Stimulated activated CD8-positive, alpha-beta memory T cell treated with anti-CD3 and anti-CD28 coated beads, Interleukin-7, amount 100 ng/mL, for 4 hours (primary cell): ENCODE measurements around the gene MAML3.
"Not testable (repeated sequence)": the region's sequence is repeated elsewhere in the genome, so short reads cannot be mapped to it uniquely, and the experiment has no call there.

Experiments
- DNase-seq, 2 donors: peaks; one replicate each; pipeline ENCODE4 v3.0.0-alpha.2; 2020; ENCODE audit warnings: low read depth in 2 of 2

Gene MAML3

GRCh38 chr4:139726615-139727014, 427.4 kb downstream of the MAML3 start:
- no peak for DNase-seq

- no peak for DNase-seq
Observed at GRCh38 chr4:139725236-139725635, 428.7 kb downstream of the MAML3 start.

GRCh38 chr4:139721789-139722188, 432.2 kb downstream of the MAML3 start:
- no peak for DNase-seq

- DNase-seq: no peak
Observed at GRCh38 chr4:139720806-139721205, 433.2 kb downstream of the MAML3 start.

GRCh38 chr4:139719381-139720101, 434.4 kb downstream of the MAML3 start:
- DNase-seq: no peak

GRCh38 chr4:139718833-139719232, 435.2 kb downstream of the MAML3 start:
- DNase-seq: no peak

GRCh38 chr4:139718358-139718757, 435.6 kb downstream of the MAML3 start:
- DNase-seq: no peak

- DNase-seq: no peak
Observed at GRCh38 chr4:139715746-139716391, 438.1 kb downstream of the MAML3 start.

- DNase-seq: no peak
Observed at GRCh38 chr4:139712882-139713281, 441.1 kb downstream of the MAML3 start.

GRCh38 chr4:139711461-139711860, 442.5 kb downstream of the MAML3 start:
- no peak for DNase-seq

- DNase-seq: no peak
Observed at GRCh38 chr4:139710073-139710472, 443.9 kb downstream of the MAML3 start.

- no peak for DNase-seq
Observed at GRCh38 chr4:139709660-139710059, 444.3 kb downstream of the MAML3 start.

- DNase-seq: no peak
Observed at GRCh38 chr4:139704915-139705485, 449.0 kb downstream of the MAML3 start.

GRCh38 chr4:139700568-139700967, 453.4 kb downstream of the MAML3 start:
- DNase-seq: no peak

GRCh38 chr4:139698167-139698925, 455.6 kb downstream of the MAML3 start:
- DNase-seq: not testable (repeated sequence)

- DNase-seq: no peak
Observed at GRCh38 chr4:139696491-139696890, 457.5 kb downstream of the MAML3 start.

GRCh38 chr4:139694522-139695107, 459.4 kb downstream of the MAML3 start:
- no peak for DNase-seq

- DNase-seq: no peak
Observed at GRCh38 chr4:139692309-139693012, 461.5 kb downstream of the MAML3 start.

- DNase-seq: no peak
Observed at GRCh38 chr4:139690419-139690818, 463.6 kb downstream of the MAML3 start.

- no peak for DNase-seq
Observed at GRCh38 chr4:139689093-139689722, 464.8 kb downstream of the MAML3 start.

- no peak for DNase-seq
Observed at GRCh38 chr4:139686988-139687387, 467.0 kb downstream of the MAML3 start.
